ENCODE data around the gene CGB7.

DNA sequence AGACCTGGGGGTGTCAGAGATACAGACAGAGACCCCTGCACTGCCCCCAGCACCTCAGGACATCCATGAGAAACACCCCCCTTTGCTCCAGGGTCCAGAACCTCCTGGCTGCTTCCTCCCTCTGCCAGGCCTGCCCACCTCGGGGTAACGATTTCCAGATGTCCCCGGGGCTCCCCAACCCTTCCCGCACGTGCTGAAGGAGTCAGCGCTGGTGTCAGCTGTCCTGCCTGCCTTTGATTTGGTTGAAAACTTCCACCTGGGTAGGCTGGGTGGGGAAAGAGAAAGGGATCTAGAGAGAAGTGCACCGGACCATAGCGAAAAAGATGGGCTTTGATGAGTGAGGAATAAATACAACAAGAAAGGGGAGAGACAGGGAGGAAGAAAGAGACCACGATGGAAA, 1.5 kb upstream of the CGB7 start:
- TF ChIP-seq, protein P1, sequence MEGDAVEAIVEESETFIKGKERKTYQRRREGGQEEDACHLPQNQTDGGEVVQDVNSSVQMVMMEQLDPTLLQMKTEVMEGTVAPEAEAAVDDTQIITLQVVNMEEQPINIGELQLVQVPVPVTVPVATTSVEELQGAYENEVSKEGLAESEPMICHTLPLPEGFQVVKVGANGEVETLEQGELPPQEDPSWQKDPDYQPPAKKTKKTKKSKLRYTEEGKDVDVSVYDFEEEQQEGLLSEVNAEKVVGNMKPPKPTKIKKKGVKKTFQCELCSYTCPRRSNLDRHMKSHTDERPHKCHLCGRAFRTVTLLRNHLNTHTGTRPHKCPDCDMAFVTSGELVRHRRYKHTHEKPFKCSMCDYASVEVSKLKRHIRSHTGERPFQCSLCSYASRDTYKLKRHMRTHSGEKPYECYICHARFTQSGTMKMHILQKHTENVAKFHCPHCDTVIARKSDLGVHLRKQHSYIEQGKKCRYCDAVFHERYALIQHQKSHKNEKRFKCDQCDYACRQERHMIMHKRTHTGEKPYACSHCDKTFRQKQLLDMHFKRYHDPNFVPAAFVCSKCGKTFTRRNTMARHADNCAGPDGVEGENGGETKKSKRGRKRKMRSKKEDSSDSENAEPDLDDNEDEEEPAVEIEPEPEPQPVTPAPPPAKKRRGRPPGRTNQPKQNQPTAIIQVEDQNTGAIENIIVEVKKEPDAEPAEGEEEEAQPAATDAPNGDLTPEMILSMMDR (IDR thresholded peaks at IDR 0.05; ENCODE audit: extremely low read depth in 1 of 2, insufficient read depth in 1 of 2, low read depth in 1 of 2, low read length in 2 of 2) = no peak
- TF ChIP-seq EZH2 (IDR thresholded peaks at IDR 0.05; ENCODE audit: borderline replicate concordance, low read depth, low read length, severe bottlenecking) = no peak
- TF ChIP-seq POLR2A (IDR thresholded peaks at IDR 0.05; ENCODE audit: low read depth, low read length) = no peak
- no peak for TF ChIP-seq POLR2AphosphoS5 (IDR thresholded peaks at IDR 0.05; ENCODE audit: insufficient read depth, low read depth, low read length)
- no peak for TF ChIP-seq MYC (IDR thresholded peaks at IDR 0.05; ENCODE audit: low read depth, low read length)
- TF ChIP-seq GATA2 (IDR thresholded peaks at IDR 0.05; ENCODE audit: insufficient read depth, insufficient read length, low read depth, low read length) = no peak

All from endothelial cell of umbilical vein (primary cell).